WI38 (cell line): ENCODE results near the gene SIGLEC11.
"Not testable (repeated sequence)": the region's sequence is repeated elsewhere in the genome, so short reads cannot be mapped to it uniquely, and the experiment has no call there.

ENCODE experiments used
- H3K4me3 ChIP-seq: 2 replicates; pipeline ENCODE4 v1.5.1; 2011; ENCODE audit warnings: low read depth, mild to moderate bottlenecking, control low read depth, low read length
- TF ChIP-seq, protein P1 (sequence below): IDR thresholded peaks from 2 replicates; pipeline ENCODE4 v1.5.1; 2012; ENCODE audit warnings: low read depth, mild to moderate bottlenecking, control low read depth, low read length

SIGLEC11 gene

DNA sequence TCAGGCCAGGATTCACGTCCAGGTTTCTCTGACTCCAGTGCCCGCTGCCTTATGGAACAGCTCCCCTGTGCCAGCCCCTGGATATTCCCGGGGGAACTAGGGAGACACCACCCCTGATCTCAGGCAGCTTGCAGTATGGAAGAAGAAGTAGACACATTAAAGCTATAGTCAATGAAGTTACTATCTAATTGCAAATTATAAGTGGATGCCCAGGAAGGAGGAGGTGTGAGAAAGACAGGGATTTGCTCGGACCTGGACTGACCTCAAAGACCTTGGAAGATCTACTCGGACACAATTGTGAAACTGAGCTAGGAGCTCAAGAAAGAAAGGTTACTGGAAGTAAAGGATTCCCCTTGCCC, 10.4 kb downstream of the SIGLEC11 start:
- H3K4me3 ChIP-seq = no peak overlapping the region
- TF ChIP-seq, protein P1, sequence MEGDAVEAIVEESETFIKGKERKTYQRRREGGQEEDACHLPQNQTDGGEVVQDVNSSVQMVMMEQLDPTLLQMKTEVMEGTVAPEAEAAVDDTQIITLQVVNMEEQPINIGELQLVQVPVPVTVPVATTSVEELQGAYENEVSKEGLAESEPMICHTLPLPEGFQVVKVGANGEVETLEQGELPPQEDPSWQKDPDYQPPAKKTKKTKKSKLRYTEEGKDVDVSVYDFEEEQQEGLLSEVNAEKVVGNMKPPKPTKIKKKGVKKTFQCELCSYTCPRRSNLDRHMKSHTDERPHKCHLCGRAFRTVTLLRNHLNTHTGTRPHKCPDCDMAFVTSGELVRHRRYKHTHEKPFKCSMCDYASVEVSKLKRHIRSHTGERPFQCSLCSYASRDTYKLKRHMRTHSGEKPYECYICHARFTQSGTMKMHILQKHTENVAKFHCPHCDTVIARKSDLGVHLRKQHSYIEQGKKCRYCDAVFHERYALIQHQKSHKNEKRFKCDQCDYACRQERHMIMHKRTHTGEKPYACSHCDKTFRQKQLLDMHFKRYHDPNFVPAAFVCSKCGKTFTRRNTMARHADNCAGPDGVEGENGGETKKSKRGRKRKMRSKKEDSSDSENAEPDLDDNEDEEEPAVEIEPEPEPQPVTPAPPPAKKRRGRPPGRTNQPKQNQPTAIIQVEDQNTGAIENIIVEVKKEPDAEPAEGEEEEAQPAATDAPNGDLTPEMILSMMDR = no peak

DNA sequence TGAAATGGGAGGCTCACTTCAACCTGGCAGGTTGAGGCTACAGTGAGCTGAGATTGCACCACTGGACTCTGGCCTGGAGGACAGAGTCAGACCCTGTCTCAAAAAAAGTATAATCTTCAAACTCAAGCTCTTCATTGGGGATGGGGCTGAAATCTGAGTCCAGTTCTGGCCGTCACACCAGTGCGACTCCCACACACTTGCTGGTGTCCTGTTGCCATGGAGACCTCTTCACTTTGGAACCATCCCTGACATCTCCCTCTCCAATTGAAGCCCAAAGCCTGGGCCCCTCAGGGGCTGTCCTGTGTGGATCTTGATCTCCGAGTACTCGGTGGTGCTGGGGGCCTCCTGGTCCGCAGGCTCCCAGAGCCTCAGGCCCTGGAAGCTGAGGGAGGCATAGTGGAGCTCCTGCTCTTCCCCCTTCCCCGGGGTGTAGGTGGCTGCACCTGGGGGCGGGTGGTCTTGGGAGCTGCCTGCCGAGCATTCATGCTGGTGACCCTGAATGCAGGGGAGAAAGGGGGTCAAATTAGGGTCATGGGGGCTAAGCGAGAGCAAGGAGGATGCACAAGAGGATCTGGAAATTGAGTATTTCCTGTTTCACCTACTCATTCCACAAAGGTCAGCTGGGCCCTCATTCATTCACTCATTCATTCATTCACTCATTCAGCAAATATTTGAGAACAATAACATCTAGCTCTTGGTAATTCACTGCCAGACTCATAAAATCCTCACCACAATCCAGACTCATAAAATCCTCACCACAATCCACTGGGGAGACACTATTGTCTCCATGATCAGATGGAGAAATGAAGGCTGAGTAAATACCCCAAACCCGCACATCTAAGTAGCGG, 11.0 kb downstream of the SIGLEC11 start:
- TF ChIP-seq, protein P1 = no peak
- H3K4me3 ChIP-seq = no peak overlapping the region

DNA sequence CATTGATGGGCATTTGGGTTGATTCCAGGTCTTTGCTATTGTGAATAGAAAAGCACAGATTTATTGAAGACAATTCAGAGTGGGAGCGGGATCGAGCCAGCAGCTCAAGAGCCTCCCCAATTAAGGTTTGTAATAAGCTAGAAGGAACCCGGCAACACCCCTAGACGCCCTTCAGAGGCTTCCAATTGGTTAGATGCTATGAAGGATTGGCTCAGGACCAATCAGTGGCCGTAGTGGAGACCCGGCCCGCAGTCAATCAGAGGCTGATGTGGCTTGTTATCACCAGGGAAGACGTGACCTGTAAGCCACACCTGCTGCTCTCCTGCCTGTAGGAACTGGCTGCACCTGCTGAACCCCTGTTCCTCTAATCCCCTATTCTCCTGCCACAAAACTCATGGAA, 14.6 kb downstream of the SIGLEC11 start:
- TF ChIP-seq, protein P1 = no peak
- no peak overlapping the region for H3K4me3 ChIP-seq

DNA sequence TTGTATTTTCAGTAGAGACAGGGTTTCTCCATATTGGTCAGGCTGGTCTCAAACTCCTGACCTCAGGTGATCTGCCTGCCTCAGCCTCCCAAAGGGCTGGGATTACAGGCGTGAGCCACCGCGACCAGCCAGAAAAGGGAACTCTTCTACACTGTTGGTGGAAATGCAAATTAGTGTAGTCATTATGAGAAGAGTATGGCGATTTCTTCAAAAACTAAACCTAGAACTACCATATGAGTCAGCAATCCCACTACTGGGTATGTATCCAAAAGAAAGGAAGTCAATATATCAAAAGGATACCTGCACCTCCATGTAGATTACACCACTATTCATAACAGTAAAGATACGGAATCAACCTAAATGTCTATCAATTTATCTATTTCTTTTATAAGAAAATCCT, 16.4 kb downstream of the SIGLEC11 start:
- not testable (repeated sequence) for H3K4me3 ChIP-seq

DNA sequence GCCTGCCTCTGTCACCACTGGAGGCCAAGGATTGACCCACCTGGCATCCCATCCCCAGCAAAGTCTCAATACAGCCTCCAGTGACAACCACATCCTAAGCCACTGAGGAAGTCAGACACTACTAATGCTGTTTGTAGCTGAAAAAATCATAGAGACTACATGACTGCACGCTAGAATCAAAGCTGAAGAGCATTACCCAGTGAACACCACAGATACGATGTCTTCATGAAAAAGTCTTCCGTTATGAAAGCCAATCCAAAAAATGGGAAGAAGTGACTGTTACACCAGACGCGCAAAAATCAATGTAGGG, 20.5 kb downstream of the SIGLEC11 start:
- H3K4me3 ChIP-seq = no peak overlapping the region
- TF ChIP-seq, protein P1 = no peak

DNA sequence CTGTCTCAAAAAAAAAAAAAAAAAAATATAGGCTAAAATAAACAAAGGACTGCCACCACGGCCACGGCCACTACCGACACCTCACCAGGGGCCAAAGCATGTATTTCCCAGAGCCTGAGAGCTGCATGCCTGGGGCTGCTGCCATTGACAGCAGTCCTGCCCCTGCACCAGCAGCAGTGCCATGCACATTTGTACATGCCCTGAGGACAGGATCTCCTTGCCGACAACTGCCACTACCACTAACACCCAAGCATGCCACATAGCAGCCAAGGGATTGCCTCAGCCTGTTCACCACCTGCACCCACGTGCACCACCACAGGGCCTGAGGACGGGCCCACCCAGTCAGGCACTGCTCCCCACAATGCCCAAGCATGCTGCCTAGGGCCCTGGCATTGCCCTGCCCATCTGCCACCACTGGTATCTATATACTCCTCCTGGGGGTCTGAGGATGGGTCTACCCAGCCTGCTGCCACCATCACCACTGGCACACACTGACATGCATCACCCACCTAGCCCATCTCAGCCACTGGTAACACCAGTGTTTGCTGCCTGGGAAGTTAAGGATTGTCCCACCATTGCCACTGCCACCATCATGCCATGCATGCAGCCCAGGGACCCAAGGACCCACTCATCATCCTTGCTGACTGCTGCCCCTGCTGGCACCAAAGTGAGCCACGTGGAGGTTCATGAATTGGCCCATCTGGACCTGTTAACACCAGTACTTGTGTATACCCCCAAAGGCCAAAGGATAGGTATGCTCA, 21.1 kb downstream of the SIGLEC11 start:
- TF ChIP-seq, protein P1 = no peak
- H3K4me3 ChIP-seq = no peak overlapping the region

DNA sequence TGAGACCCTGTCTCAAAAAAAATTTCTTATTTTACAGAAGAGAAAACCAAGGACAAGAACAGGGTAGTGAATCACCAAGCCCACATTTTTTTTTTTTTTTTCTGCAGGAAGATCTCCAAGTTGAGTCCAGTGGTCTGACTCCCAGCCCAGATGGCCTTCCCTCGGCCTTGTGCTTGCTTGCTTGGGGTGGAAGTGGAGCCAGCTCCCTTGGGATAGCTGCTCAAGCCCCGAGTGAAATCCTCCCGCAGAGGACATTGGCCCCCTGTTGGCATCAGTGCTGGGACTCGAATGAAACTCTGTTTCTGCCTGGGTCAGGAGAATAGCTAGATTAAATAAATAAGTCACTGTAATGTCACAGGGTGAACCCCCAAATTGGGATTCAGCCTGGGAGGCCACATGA, 22.3 kb downstream of the SIGLEC11 start:
- TF ChIP-seq, protein P1 = no peak
- H3K4me3 ChIP-seq = no peak overlapping the region
